ENCODE results near the gene MEI1.

MEI1 gene

GRCh38 chr22:41836551-41836950 is 137.2 kb downstream of the MEI1 start:
- no peak for TF ChIP-seq CTCF (IDR thresholded peaks at IDR 0.05; ENCODE audit: low read depth, low read length, missing control alignments)
- H3K4me3 ChIP-seq (ENCODE audit: low read depth, low read length): no peak overlapping the region
- no peak for DNase-seq (ENCODE audit: low read depth)

DNA sequence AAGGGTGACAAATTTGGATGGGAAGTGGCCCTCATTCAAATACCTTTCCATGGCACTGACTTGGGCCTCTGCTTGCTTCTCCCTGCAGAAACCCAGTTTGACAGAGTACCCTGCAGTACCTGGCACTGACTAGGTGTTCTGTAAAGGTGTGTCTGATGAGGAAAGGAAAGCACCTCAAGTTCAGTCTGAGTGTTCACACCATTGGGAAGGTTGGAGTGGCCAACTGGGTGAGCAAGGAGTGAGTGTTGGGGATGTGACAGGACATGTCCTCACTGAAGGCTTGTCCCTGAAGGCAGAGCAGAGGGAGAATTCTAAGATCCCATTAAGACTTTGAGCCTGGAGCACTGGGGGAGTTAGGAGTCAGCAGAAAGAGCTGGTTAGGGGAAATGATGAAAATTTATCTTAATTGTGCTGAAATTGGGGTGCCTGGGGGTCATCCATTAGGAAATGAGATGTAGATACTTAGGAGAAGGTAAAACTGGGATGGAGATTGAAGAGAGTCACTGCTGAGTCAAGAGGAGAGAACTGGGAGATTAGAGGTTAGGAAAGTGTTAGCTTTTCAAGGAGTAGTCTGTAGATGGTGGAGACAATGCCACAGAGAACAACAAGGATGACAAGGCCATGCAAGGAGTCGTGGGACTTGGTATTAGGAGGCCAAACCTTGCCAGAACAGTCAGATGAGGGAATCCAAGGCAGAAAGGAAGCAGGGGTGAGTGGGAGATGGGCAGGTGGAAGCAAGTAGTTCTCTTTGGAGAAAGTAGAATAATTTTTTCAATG is 139.7 kb downstream of the MEI1 start:
- TF ChIP-seq CTCF (IDR thresholded peaks at IDR 0.05; ENCODE audit: low read depth, low read length, missing control alignments): no peak
- H3K4me3 ChIP-seq (ENCODE audit: low read depth, low read length): no peak overlapping the region
- no peak for DNase-seq (ENCODE audit: low read depth)

GRCh38 chr22:41840216-41840615 is 140.9 kb downstream of the MEI1 start:
- H3K4me3 ChIP-seq (ENCODE audit: low read depth, low read length): no peak overlapping the region
- no peak for DNase-seq (ENCODE audit: low read depth)
- no peak for TF ChIP-seq CTCF (IDR thresholded peaks at IDR 0.05; ENCODE audit: low read depth, low read length, missing control alignments)

- no peak for DNase-seq (ENCODE audit: low read depth)
- no peak overlapping the region for H3K4me3 ChIP-seq (ENCODE audit: low read depth, low read length)
- TF ChIP-seq CTCF (IDR thresholded peaks at IDR 0.05; ENCODE audit: low read depth, low read length, missing control alignments): no peak
Measured at GRCh38 chr22:41841085-41841712, 141.9 kb downstream of the MEI1 start.

GRCh38 chr22:41842996-41843970 is 144.0 kb downstream of the MEI1 start:
- no peak overlapping the region for H3K4me3 ChIP-seq (ENCODE audit: low read depth, low read length)
- no peak for TF ChIP-seq CTCF (IDR thresholded peaks at IDR 0.05; ENCODE audit: low read depth, low read length, missing control alignments)
- DNase-seq (ENCODE audit: low read depth): no peak

GRCh38 chr22:41844036-41844435 is 144.7 kb downstream of the MEI1 start:
- TF ChIP-seq CTCF (IDR thresholded peaks at IDR 0.05; ENCODE audit: low read depth, low read length, missing control alignments): no peak
- no peak for DNase-seq (ENCODE audit: low read depth)
- H3K4me3 ChIP-seq (ENCODE audit: low read depth, low read length): no peak overlapping the region

Measured in GM12864 (cell line).